ENCODE data around the gene RSBN1L. TPM values are rescaled to one million over a fixed set of nuclear protein-coding genes. Genes with fewer than 3 reads are reported as not detected.

The RSBN1L gene
- total RNA-seq, 1 experiment from 2014 or later: 47.3 TPM

DNA sequence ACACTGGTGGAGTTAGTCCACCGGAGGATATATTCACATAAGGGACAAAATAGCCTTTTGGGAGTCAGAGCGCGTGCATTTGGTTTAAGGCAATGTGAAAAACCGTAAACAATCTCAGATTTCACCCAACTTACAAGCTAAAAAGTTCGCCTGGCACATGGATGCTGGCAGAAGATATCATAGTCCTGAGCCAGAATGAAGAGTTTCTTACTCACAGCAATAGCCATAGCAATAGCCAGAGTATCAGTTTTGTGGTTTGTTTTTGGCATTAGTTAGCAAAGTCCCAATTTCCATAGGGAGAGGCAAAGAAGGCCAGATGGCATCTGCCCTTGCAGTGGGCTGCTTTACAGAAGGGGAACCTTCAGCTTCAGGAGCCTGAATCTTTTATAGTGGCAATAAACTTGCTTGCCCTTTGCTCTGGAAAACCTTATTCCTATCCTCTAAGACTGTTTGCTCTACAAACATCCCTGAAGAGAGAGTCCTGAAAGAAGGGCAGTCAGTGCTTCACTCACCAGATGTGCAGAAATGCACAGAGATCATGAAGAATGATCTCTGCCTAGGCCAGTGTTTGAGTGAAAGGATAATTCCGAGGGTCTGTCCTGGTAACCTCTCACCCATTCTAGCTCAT is 28.7 kb upstream of the RSBN1L start:
- H3K27me3 ChIP-seq: no peaks in the 10 kb centered on the region
- H3K9me3 ChIP-seq (replicated peaks): no peaks in the 10 kb centered on the region
- no peaks in the 10 kb centered on the region for H3K36me3 ChIP-seq
- no peak overlapping the region for H3K27ac ChIP-seq
- DNase-seq: no peak
- no peak overlapping the region for H3K4me3 ChIP-seq
- H3K4me1 ChIP-seq: no peaks in the 10 kb centered on the region

DNA sequence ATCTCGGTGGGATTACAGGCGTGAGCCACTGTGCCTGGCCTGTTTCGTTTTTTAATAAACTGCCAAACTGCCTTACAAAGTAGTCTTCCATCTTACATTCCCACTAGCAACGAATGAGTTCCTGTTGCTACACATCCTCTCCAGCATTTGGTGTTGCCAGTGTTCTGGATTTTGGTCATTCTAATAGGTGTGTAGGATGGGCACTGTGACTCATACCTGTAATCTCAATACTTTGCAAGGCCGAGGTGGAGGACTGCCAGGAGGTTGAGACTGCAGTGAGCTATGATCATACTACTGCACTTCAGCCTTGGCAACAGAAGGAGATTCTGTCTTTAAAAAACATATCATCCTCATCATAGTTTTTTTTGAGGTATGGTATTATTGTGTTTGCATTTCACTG is 21.4 kb upstream of the RSBN1L start:
- Histone ChIP-seq H3K9me3 (replicated peaks) (no peaks in the 10 kb centered on the region), H3K4me3 (no peak overlapping the region), H3K27me3 (no peaks in the 10 kb centered on the region), H3K27ac (no peak overlapping the region), H3K36me3 (peaks cover 5% of the 10 kb centered on the region; the same call in 1 of the 2 replicates), H3K4me1 (no peaks in the 10 kb centered on the region)
- no peak for DNase-seq

DNA sequence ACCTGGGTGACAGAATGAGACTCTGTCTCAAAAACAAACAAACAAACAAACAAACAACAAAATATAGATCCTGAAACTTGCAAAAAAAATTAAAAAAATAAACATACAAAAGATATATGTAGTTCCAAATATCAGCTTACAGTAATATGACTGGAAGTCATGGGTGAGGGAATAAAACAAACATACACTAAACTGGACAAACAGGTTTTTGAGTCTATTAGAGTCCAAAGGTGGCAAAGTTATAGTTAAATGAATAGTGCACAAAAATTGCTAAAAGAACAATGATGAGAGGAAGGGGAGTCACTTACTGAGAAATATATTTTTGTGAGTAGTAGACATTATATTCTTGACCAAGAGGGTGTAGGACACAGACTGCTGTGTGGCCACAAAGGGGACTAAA is 16.7 kb upstream of the RSBN1L start:
- Histone ChIP-seq H3K4me3 (no peak overlapping the region), H3K4me1 (no peaks in the 10 kb centered on the region), H3K36me3 (peaks cover 26% of the 10 kb centered on the region), H3K9me3 (replicated peaks) (no peaks in the 10 kb centered on the region), H3K27ac (no peak overlapping the region), H3K27me3 (no peaks in the 10 kb centered on the region)
- DNase-seq: no peak

DNA sequence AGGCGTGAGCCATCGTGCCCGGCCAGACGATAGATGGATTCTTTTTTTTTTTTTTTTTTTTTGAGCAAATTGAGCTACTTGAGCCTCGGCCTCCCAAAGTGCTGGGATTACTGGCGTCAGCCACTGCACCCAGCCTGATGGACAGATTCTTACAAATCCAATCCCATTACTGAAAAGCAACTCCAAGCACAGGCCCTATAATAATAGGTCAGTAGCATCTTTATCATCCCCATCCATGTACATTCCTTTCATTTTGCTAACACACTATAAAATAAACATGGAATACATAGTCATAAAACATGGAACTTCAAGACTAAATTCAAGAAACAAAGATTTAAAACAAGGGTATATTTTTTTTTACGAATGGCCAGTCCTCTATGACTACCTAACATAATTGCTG is 16.0 kb upstream of the RSBN1L start:
- DNase-seq: no peak
- Histone ChIP-seq H3K27ac (no peak overlapping the region), H3K27me3 (no peaks in the 10 kb centered on the region), H3K4me3 (no peak overlapping the region), H3K36me3 (peaks cover 25% of the 10 kb centered on the region), H3K4me1 (no peaks in the 10 kb centered on the region), H3K9me3 (replicated peaks) (no peaks in the 10 kb centered on the region)

DNA sequence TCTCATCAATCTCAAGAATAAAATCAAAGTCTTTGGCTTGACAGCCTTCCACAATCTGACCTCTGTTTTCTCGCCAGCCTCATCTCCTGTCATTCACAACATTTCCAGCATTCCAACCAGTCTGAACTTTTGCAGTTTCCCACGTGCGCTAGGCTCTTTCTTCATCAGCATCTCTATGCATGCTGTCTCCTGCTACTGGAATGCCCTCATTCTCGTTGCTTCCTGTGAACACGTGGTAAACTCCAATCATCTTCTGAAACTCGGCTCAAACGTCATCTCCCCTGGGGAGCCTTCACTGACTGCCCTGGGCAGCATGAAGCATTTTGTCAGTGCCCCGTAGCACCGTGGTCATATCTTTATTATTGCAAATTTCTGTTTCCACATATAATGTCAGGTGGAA is 12.2 kb upstream of the RSBN1L start:
- no peaks in the 10 kb centered on the region for H3K27me3 ChIP-seq
- no peak for DNase-seq
- H3K27ac ChIP-seq: no peak overlapping the region
- H3K9me3 ChIP-seq (replicated peaks): no peaks in the 10 kb centered on the region
- no peaks in the 10 kb centered on the region for H3K4me1 ChIP-seq
- H3K36me3 ChIP-seq: peaks cover 31% of the 10 kb centered on the region
- H3K4me3 ChIP-seq: no peak overlapping the region

DNA sequence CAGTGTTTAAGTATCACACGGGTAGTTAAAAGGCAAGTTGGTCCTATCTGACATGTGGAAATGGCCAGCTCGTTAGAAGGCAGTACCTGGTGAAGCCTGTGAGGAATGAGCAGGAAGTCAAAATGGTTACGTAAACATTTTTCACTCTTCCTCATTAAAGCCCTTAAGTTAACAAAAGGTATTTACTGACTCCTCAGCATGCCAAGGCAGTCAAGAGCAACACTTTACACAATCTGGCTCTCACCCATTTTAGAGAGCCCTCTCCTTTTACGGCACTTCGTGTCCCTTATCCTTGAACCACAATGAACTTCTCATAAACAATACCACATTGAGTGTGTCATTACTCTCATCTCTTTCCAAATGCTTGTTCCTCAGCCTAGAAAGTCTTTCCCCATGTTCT is 11.0 kb upstream of the RSBN1L start:
- Histone ChIP-seq H3K36me3 (peaks cover 28% of the 10 kb centered on the region), H3K27ac (no peak overlapping the region), H3K27me3 (no peaks in the 10 kb centered on the region), H3K9me3 (replicated peaks) (no peaks in the 10 kb centered on the region), H3K4me3 (no peak overlapping the region), H3K4me1 (no peaks in the 10 kb centered on the region)
- DNase-seq: no peak

DNA sequence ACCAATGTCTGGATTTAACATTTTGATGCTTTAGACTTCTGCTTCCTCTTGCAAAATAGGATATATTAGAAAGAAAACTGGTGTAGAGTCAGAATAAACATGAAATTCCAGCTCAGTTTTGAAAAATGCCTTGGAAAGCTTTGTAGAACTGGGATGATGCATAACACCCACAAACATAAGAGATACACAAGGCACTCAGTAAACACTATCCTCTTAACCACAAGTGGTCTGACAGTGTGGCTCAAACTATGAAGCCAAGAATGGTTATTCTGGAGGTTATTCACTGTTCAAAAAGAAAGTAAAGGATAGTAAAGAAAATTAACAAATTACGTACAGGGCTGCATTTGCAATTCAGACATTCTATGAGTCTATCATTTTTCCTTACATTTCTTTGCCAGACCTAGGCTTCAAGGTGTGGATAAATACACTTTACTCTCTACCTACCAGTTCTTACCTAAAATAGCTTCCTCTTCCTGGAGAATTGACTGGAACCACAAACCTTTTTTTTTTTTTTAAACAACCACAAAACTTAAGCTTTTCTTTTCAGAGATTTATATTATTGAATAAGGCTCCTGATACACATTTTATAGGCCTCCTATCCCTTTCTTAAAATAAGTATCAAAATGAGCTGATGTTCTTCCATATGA is 9.0 kb upstream of the RSBN1L start:
- peaks cover 25% of the 10 kb centered on the region for H3K36me3 ChIP-seq
- no peak overlapping the region for H3K4me3 ChIP-seq
- no peak for DNase-seq
- no peak overlapping the region for H3K27ac ChIP-seq
- no peaks in the 10 kb centered on the region for H3K27me3 ChIP-seq
- no peaks in the 10 kb centered on the region for H3K4me1 ChIP-seq
- H3K9me3 ChIP-seq (replicated peaks): no peaks in the 10 kb centered on the region

DNA sequence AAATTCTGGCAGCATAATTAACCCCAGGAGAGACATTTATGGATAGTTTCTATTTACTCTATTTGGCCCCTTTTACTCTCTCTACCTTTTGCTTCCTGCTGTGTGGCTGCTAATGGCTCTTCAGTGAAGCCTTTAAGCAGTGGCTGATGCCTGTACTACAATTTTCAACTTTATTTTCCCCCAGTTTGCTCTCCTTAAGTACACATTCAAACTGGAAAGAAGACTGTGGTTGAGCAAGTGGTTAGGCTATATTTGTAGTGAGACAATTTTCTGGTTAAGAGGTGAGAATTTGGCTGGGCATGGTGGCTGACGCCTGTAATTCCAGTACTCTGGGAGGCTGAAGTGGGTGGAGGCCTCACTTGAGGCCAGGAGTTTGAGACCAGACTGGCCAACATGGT is 8.5 kb upstream of the RSBN1L start:
- Histone ChIP-seq H3K27ac (no peak overlapping the region), H3K27me3 (no peaks in the 10 kb centered on the region), H3K9me3 (replicated peaks) (no peaks in the 10 kb centered on the region), H3K36me3 (peaks cover 22% of the 10 kb centered on the region), H3K4me1 (no peaks in the 10 kb centered on the region), H3K4me3 (no peak overlapping the region)
- DNase-seq: no peak

DNA sequence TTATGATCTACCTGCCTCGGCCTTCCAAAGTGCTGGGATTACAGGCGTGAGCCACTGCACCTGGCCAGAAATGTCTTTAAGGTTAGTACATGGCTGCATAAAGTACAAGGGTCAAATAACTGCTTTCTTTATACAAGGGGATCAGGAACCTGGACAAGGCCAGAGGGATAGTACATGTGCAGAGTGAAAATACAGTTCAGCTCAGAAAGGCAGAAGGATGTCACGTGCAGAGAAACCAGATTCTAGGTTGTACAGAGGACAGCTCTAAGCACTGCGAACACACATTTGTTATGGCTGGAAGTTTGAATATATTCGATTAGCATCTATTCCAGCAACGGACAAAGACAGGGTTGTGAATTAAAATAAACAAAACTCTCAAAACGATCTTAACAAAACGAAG is 6.0 kb upstream of the RSBN1L start:
- Histone ChIP-seq H3K4me3 (no peak overlapping the region), H3K9me3 (replicated peaks) (no peaks in the 10 kb centered on the region), H3K27me3 (no peaks in the 10 kb centered on the region), H3K27ac (no peak overlapping the region), H3K36me3 (0 out of 2 replicates have a peak, but pooled peaks cover 5% of the 10 kb centered on the region), H3K4me1 (no peaks in the 10 kb centered on the region)
- DNase-seq: no peak

DNA sequence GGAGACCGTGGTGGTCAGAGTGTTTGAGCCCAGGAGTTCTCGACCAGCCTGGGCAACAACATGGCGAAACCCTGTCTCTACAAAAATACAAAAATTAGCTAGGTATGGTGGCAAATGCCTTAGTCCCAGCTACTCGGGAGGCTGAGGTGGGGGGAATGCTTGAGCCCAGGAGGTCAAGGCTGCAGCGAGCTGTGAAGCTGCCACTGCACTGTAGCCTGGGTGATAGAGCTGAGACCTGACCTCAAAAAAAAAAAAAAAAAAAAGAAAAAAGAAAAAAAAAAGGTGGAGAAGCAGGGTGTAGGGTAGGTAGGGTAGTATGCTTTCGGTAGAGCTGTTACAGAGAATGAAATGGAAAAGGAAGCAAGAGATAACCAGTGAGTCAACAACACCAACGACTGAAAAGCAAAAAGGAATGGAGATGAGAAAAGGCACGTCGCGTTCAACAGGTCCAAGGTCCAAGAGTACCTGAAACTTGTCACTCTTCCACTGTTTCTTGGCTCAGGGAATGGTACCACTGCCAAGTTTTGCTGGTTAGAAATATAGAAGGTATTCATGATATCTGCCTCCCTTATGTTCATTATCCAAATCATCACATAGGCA is 4.3 kb upstream of the RSBN1L start:
- Histone ChIP-seq H3K9me3 (replicated peaks) (no peaks in the 10 kb centered on the region), H3K27ac (no peak overlapping the region), H3K36me3 (no peaks in the 10 kb centered on the region), H3K27me3 (no peaks in the 10 kb centered on the region), H3K4me1 (no peaks in the 10 kb centered on the region), H3K4me3 (no peak overlapping the region)
- no peak for DNase-seq

DNA sequence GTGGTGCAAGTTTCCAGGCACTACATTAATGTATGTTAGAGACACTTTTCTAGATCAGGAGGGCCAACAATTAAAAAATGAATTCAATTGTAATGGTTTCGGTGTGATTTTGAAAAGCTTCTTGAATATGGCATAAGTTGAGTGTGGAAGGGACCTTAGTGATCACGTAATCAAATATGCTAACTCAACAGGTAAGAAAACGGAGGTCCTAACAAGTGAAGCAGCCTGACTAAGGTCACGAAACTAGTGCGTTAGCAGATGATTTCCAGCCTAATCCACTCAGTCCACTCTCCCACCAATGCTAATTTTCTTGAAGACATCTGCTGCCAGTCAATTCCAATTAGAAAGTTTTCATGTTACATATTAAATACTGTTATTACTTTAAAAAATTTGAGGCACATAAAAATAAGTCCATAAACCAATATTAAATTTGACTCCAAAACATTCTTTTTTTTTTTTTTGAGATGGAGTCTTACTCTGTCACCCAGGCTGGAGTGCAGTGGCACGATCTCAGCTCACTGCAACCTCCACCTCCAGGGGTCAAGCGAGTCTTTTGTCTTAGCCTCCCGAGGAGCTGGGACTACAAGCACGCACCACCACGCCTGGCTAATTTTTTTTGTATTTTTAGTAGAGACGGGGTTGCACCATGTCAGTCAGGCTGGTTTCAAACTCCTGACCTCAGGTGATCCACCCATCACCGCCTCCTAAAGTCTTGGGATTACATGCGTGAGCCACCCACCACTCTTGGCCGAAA is 2.3 kb upstream of the RSBN1L start:
- Histone ChIP-seq H3K27me3 (no peaks in the 10 kb centered on the region), H3K27ac (no peak overlapping the region), H3K36me3 (no peaks in the 10 kb centered on the region), H3K9me3 (replicated peaks) (no peaks in the 10 kb centered on the region), H3K4me1 (peaks cover 4% of the 10 kb centered on the region; the same call in 1 of the 2 replicates), H3K4me3 (no peak overlapping the region)
- DNase-seq: no peak

DNA sequence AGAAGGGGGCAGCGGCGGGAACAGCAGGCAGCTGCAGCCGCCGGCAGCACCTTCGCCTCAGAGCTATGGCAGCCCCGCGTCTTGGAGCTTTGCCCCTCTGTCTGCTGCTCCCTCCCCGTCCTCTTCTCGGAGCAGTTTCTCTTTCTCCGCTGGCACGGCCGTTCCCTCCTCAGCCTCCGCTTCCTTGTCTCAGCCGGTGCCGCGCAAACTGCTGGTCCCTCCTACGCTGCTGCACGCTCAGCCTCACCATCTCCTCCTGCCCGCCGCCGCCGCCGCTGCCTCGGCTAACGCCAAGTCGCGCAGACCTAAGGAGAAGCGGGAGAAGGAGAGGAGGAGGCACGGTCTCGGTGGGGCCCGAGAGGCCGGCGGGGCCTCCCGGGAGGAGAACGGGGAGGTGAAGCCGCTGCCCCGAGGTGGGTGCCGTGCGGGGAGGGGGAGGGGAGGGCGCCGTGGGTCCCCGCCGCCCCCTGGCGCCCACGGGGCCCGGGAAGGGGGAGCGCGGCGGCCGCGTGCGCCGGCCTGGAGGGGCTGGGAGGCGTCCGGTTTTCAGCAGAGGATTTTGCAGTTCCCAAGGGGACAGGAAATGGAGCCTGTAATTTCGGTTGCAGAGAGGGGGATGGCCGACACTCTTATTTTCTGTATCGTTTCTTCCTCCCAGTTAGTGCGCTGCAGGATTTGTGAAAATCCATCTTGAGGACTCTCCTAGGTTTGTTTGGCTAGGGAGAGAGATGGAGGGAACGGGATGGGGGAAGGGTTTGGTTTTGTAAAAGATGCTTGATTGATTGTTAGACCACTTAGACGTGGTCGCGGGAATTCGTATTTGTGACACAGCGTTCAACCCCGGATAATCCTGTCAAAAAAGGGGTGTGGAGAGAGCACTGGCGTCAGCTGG is 630 bp downstream of the RSBN1L start:
- Histone ChIP-seq H3K27ac (peak overlapping the region; percentile 90), H3K9me3 (replicated peaks) (no peaks in the 10 kb centered on the region), H3K36me3 (0 out of 2 replicates have a peak, but pooled peaks cover 7% of the 10 kb centered on the region), H3K27me3 (no peaks in the 10 kb centered on the region), H3K4me3 (peak overlapping the region; percentile 84), H3K4me1 (peaks cover 8% of the 10 kb centered on the region; the same call in 1 of the 2 replicates)
- peak; percentile 70 to 81 for DNase-seq

DNA sequence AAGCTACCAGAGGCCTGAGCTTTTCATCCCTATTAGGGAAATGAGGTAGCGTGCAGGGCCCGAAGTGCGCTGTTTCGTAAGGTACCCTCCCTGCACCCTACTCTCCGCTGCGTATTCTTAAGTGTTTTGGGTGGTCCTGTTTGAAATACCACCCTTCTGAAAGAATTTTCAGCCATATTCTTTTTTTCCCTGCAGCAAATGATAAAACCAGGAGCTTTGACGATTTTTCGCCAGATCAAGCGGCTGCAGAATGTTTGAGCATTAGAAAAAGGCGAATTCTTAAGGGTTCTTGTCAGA is 1.2 kb downstream of the RSBN1L start:
- DNase-seq: no peak
- Histone ChIP-seq H3K27me3 (no peaks in the 10 kb centered on the region), H3K4me3 (peak overlapping the region; percentile 84), H3K27ac (peak overlapping the region; percentile 90), H3K36me3 (peaks cover 7% of the 10 kb centered on the region; the same call in 1 of the 2 replicates), H3K9me3 (replicated peaks) (no peaks in the 10 kb centered on the region), H3K4me1 (peaks cover 8% of the 10 kb centered on the region; the same call in 1 of the 2 replicates)

DNA sequence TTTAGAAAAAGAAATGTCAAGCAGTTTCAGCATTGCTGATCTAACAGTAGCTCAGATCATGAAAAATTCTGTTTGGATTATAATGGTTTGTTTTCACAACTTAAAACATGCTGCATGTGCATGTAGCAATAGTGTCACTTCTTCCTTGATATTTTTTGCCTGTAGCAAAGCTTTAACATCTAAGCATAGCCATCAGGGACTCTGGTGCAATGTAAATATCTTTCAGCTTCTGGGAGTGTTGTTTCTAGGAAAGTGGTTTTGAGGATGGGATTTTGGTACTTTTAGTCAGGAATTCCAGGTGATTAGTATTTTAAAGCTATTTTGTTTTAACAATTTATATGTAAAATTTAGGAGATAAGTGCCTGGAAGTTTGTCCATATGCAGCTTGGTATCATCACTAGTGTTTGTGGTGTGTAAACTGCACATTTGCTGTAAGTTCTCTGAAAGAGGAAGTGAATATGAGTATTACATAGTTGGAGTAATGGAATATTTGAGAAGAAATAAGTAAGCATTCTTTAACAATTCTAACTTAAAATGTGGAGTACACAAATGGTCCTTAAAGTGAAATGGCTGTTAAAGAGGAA is 1.9 kb downstream of the RSBN1L start:
- Histone ChIP-seq H3K36me3 (peaks cover 7% of the 10 kb centered on the region; the same call in 1 of the 2 replicates), H3K27me3 (no peaks in the 10 kb centered on the region), H3K27ac (peak overlapping the region; percentile 90), H3K4me1 (peaks cover 8% of the 10 kb centered on the region; the same call in 1 of the 2 replicates), H3K9me3 (replicated peaks) (no peaks in the 10 kb centered on the region), H3K4me3 (peak overlapping the region; percentile 84)
- DNase-seq: peak in 1 of 2 experiments; percentile 12
